AG04450 (cell line): ENCODE results near the gene EPB41L2. TPM values are rescaled to one million over a fixed set of nuclear protein-coding genes. Genes with fewer than 3 reads are reported as not detected.

Source experiments
- CTCF ChIA-PET: fragments of 300-600, 350-600 bp; formaldehyde crosslinking; extraction: SDS; loops from one replicate; lab custom pipeline; 2022; ENCODE audit warnings: antibody characterized with exemption, inconsistent platforms; lab: Charles Lee
- POLR2A ChIA-PET: fragments of 350-600 bp; formaldehyde crosslinking; extraction: SDS; loops from one replicate; lab custom pipeline; 2021; ENCODE audit warnings: antibody characterized with exemption, inconsistent platforms; lab: Yijun Ruan, JAX
- DNase-seq: peaks from one replicate; pipeline ENCODE4 v3.0.0-alpha.2; 2011; ENCODE audit warnings: low read depth, low spot score
- H3K27ac ChIP-seq: one replicate; pipeline ENCODE4 v1.5.1; 2012; ENCODE audit warnings: low read depth, low read length, control low read depth
- H3K27me3 ChIP-seq: one replicate; pipeline ENCODE4 v1.6.0; 2012; ENCODE audit warnings: low read length; ENCODE audit not compliant: control insufficient read depth, insufficient read depth
- H3K4me3 ChIP-seq: 2 replicates; pipeline ENCODE4 v1.5.1; 2011; ENCODE audit warnings: mild to moderate bottlenecking, low read depth, low read length, control low read depth
- H3K9me3 ChIP-seq: 2 replicates; pipeline ENCODE4 v1.5.1; 2012; ENCODE audit warnings: low read length; ENCODE audit not compliant: control insufficient read depth, insufficient read depth
- CTCF ChIP-seq: IDR thresholded peaks from 2 replicates; pipeline ENCODE4 v1.5.1; 2011; ENCODE audit warnings: low read depth, low read length, control low read depth, inconsistent platforms
- polyA plus RNA-seq: library from polyadenylated mRNA; depleted of rRNA; stranded (reverse); fragments of >200 nt; gene quantifications from 2 replicates; pipeline ENCODE4 v1.2.3, GENCODE V29; 2011

The EPB41L2 gene
- polyA plus RNA-seq, 1 experiment, result 165 TPM

GRCh38 chr6:130978660-130979396 is 84.2 kb downstream of the EPB41L2 start:
- POLR2A ChIA-PET, result interaction anchor here (0.7 kb wide), 1 partner anchor 830 kb away, joined by 6 read pairs; no protein-coding TSS in a partner anchor
- no peak overlapping the region for H3K4me3 ChIP-seq
- no peaks in the 10 kb centered on the region for H3K27me3 ChIP-seq
- CTCF ChIA-PET, result no interaction called here
- no peaks in the 10 kb centered on the region for H3K9me3 ChIP-seq
- no peak overlapping the region for H3K27ac ChIP-seq
- no peak for TF ChIP-seq CTCF
- DNase-seq, result no peak

GRCh38 chr6:130978180-130978579 is 84.9 kb downstream of the EPB41L2 start:
- ChIA-PET POLR2A (no interaction called here), CTCF (no interaction called here)
- Histone ChIP-seq H3K27me3 (no peaks in the 10 kb centered on the region), H3K4me3 (no peak overlapping the region), H3K9me3 (no peaks in the 10 kb centered on the region), H3K27ac (no peak overlapping the region)
- no peak for DNase-seq
- TF ChIP-seq CTCF, result no peak

- no peak overlapping the region for H3K27ac ChIP-seq
- ChIA-PET POLR2A (no interaction called here), CTCF (no interaction called here)
- H3K4me3 ChIP-seq, result no peak overlapping the region
- H3K27me3 ChIP-seq, result no peaks in the 10 kb centered on the region
- TF ChIP-seq CTCF, result no peak
- H3K9me3 ChIP-seq, result no peaks in the 10 kb centered on the region
- DNase-seq, result no peak
Measured at GRCh38 chr6:130975325-130975724, 87.7 kb downstream of the EPB41L2 start.

GRCh38 chr6:130973521-130974277 is 89.3 kb downstream of the EPB41L2 start:
- DNase-seq, result no peak
- no peak for TF ChIP-seq CTCF
- POLR2A ChIA-PET, result no interaction called here
- no peak overlapping the region for H3K4me3 ChIP-seq
- no peak overlapping the region for H3K27ac ChIP-seq
- no peaks in the 10 kb centered on the region for H3K27me3 ChIP-seq
- CTCF ChIA-PET, result no interaction called here
- H3K9me3 ChIP-seq, result no peaks in the 10 kb centered on the region

GRCh38 chr6:130971504-130971903 is 91.5 kb downstream of the EPB41L2 start:
- Histone ChIP-seq H3K9me3 (no peaks in the 10 kb centered on the region), H3K27me3 (no peaks in the 10 kb centered on the region), H3K27ac (no peak overlapping the region), H3K4me3 (no peak overlapping the region)
- no peak for DNase-seq
- CTCF ChIA-PET, result interaction anchor here (0.6 to 0.9 kb wide), 2 partner anchors 86 to 187 kb away, joined by 3 read pairs; no protein-coding TSS in a partner anchor
- POLR2A ChIA-PET, result no interaction called here
- TF ChIP-seq CTCF, result no peak
